Measurements from ENCODE around the gene HBA1.

GRCh38 chr16:138049-138417 lies 38.4 kb upstream of the HBA1 start:
- TF ChIP-seq ZFP30 (CRISPR knock-in tag; IDR thresholded peaks at IDR 0.05) (no peak), ARNTL (CRISPR knock-in tag; IDR thresholded peaks at IDR 0.05; ENCODE audit: borderline replicate concordance, low read depth) (no peak), ZC3H10 (CRISPR knock-in tag; IDR thresholded peaks at IDR 0.05) (no peak), ZNF8 (CRISPR knock-in tag; IDR thresholded peaks at IDR 0.05) (no peak), ISL1 (CRISPR knock-in tag; IDR thresholded peaks at IDR 0.05) (no peak), PATZ1 (CRISPR knock-in tag; IDR thresholded peaks at IDR 0.05; ENCODE audit: borderline replicate concordance) (no peak), ZNF70 (CRISPR knock-in tag; IDR thresholded peaks at IDR 0.05) (no peak), OSR1 (CRISPR knock-in tag; IDR thresholded peaks at IDR 0.05) (no peak), SNAI2 (CRISPR knock-in tag; IDR thresholded peaks at IDR 0.05) (no peak), ZFP3 (CRISPR knock-in tag; IDR thresholded peaks at IDR 0.05) (no peak), CREB5 (CRISPR knock-in tag; IDR thresholded peaks at IDR 0.05; ENCODE audit: low read depth) (no peak)
